Measurements from ENCODE around the gene OCA2.

DNA sequence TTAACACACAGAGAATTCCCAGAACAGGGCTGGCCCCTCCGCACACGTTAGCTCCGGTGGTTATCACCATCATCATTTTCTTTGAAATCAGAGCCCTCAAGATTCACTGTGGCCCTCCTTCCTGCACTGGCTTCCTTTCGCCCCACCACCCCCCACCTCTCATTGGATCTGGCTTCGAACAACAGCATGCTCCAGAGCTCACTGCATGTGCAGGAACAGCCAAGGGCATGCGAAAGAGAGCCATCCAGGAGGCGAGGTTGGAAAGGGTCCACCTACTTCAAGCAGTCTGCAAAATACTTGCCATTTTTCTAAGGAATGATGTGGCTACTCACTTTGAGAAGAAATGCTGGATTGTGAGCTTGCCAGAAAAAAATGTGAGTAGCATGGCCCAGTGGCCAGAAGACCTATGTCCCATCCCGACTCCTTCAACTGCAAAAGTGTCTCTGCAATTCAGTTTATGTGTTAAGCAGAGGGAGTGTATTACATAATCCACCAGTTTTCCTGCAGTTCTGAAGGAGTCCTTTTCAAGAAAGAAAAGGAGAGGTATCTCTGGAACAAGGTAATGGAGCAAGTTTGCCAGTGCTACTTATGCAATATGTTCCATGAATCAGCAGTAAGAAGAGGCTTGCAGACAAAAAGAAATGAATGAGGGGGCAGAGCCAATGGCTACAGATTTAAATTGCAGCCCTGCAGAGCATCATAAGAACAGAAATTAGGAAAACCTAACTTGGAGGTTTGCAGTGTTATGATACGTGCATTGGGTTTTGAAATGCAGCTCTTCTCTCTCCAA, 92.8 kb downstream of the OCA2 start:
- TF ChIP-seq, protein P1, sequence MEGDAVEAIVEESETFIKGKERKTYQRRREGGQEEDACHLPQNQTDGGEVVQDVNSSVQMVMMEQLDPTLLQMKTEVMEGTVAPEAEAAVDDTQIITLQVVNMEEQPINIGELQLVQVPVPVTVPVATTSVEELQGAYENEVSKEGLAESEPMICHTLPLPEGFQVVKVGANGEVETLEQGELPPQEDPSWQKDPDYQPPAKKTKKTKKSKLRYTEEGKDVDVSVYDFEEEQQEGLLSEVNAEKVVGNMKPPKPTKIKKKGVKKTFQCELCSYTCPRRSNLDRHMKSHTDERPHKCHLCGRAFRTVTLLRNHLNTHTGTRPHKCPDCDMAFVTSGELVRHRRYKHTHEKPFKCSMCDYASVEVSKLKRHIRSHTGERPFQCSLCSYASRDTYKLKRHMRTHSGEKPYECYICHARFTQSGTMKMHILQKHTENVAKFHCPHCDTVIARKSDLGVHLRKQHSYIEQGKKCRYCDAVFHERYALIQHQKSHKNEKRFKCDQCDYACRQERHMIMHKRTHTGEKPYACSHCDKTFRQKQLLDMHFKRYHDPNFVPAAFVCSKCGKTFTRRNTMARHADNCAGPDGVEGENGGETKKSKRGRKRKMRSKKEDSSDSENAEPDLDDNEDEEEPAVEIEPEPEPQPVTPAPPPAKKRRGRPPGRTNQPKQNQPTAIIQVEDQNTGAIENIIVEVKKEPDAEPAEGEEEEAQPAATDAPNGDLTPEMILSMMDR (IDR thresholded peaks at IDR 0.05; ENCODE audit: insufficient read depth, low read length) = no peak
- no peak for TF ChIP-seq POLR2AphosphoS5 (IDR thresholded peaks at IDR 0.05; ENCODE audit: low read depth)

All from HL-60 (cell line).